ENCODE data around the gene LPP. TPM values are rescaled to one million over a fixed set of nuclear protein-coding genes. Genes with fewer than 3 reads are reported as not detected.

The LPP gene
- total RNA-seq, 1 donor from 2014 or later = 93.9 TPM

- H3K4me3 ChIP-seq (ENCODE audit: low read depth, low read length) = no peak overlapping the region
- no peak for DNase-seq (ENCODE audit: low read depth)
- no peak for TF ChIP-seq CTCF (conservative IDR thresholded peaks at IDR 0.05; ENCODE audit: low read depth, low read length)
Measured at GRCh38 chr3:188680605-188681004, 526.6 kb downstream of the LPP start.

GRCh38 chr3:188682316-188682715 lies 528.4 kb downstream of the LPP start:
- no peak for DNase-seq (ENCODE audit: low read depth)
- H3K4me3 ChIP-seq (ENCODE audit: low read depth, low read length) = no peak overlapping the region
- TF ChIP-seq CTCF (conservative IDR thresholded peaks at IDR 0.05; ENCODE audit: low read depth, low read length) = no peak

GRCh38 chr3:188683032-188683521 lies 529.1 kb downstream of the LPP start:
- no peak overlapping the region for H3K4me3 ChIP-seq (ENCODE audit: low read depth, low read length)
- TF ChIP-seq CTCF (conservative IDR thresholded peaks at IDR 0.05; ENCODE audit: low read depth, low read length) = no peak
- peak; percentile 97 for DNase-seq (ENCODE audit: low read depth)

- TF ChIP-seq CTCF (conservative IDR thresholded peaks at IDR 0.05; ENCODE audit: low read depth, low read length) = no peak
- DNase-seq (ENCODE audit: low read depth) = no peak
- H3K4me3 ChIP-seq (ENCODE audit: low read depth, low read length) = no peak overlapping the region
Measured at GRCh38 chr3:188684276-188684675, 530.3 kb downstream of the LPP start.

GRCh38 chr3:188685789-188686188 lies 531.8 kb downstream of the LPP start:
- H3K4me3 ChIP-seq (ENCODE audit: low read depth, low read length) = no peak overlapping the region
- no peak for TF ChIP-seq CTCF (conservative IDR thresholded peaks at IDR 0.05; ENCODE audit: low read depth, low read length)
- DNase-seq (ENCODE audit: low read depth) = no peak

- no peak for TF ChIP-seq CTCF (conservative IDR thresholded peaks at IDR 0.05; ENCODE audit: low read depth, low read length)
- H3K4me3 ChIP-seq (ENCODE audit: low read depth, low read length) = no peak overlapping the region
- no peak for DNase-seq (ENCODE audit: low read depth)
Measured at GRCh38 chr3:188686324-188686723, 532.4 kb downstream of the LPP start.

GRCh38 chr3:188687389-188687788 lies 533.4 kb downstream of the LPP start:
- DNase-seq (ENCODE audit: low read depth) = peak; percentile 96
- H3K4me3 ChIP-seq (ENCODE audit: low read depth, low read length) = no peak overlapping the region
- TF ChIP-seq CTCF (conservative IDR thresholded peaks at IDR 0.05; ENCODE audit: low read depth, low read length) = peak; percentile 70
